AG09319 (cell line): ENCODE measurements around the gene P2RX5.
"Not testable (repeated sequence)": the region's sequence is repeated elsewhere in the genome, so short reads cannot be mapped to it uniquely, and the experiment has no call there.

Experiments
- DNase-seq: peaks from one replicate; pipeline ENCODE4 v3.0.0-alpha.2; 2010; ENCODE audit warnings: low read depth; ENCODE audit errors: extremely low read depth
- CTCF ChIP-seq: IDR thresholded peaks from 2 replicates; pipeline ENCODE4 v1.5.1; 2011; ENCODE audit warnings: low read depth, mild to moderate bottlenecking, inconsistent platforms, low read length, moderate library complexity

The P2RX5 gene

GRCh38 chr17:3695723-3696411, at the start of gene P2RX5:
P2RX5 (minus strand) TSS chr17:3696155; CDS start chr17:3696005, 150 bp downstream.
- TF ChIP-seq CTCF = no peak
- DNase-seq = no peak

GRCh38 chr17:3745071-3745470, 49.1 kb upstream of the P2RX5 start:
- no peak for TF ChIP-seq CTCF
- no peak for DNase-seq

GRCh38 chr17:3744014-3744413, 48.1 kb upstream of the P2RX5 start:
- no peak for TF ChIP-seq CTCF

GRCh38 chr17:3740611-3741073, 44.7 kb upstream of the P2RX5 start:
- no peak for DNase-seq
- no peak for TF ChIP-seq CTCF

More at GRCh38 chr17:3744014-3744413, 48.1 kb upstream of the P2RX5 start:
- no peak for DNase-seq

- DNase-seq = no peak
- TF ChIP-seq CTCF = no peak
Measured at GRCh38 chr17:3739422-3740124, 43.6 kb upstream of the P2RX5 start.

- no peak for TF ChIP-seq CTCF
- no peak for DNase-seq
Measured at GRCh38 chr17:3738562-3739295, 42.8 kb upstream of the P2RX5 start.

GRCh38 chr17:3735515-3735914, 39.6 kb upstream of the P2RX5 start:
- no peak for TF ChIP-seq CTCF
- no peak for DNase-seq

- not testable (repeated sequence) for DNase-seq
Measured at GRCh38 chr17:3734911-3735276, 38.9 kb upstream of the P2RX5 start.
